HG03097 (cell line): Measurements from ENCODE around the gene RBKS.
"Not testable (repeated sequence)": the region's sequence is repeated elsewhere in the genome, so short reads cannot be mapped to it uniquely, and the experiment has no call there.

Source experiments
- ATAC-seq: cut with Tn5 transposase; IDR thresholded peaks from one replicate; pipeline ENCODE4 v1.9.1; 2021; ENCODE audit not compliant: unreplicated experiment, low FRiP score

Gene RBKS

GRCh38 chr2:27875089-27875881 lies 14.9 kb downstream of the RBKS start:
- no peak for ATAC-seq

DNA sequence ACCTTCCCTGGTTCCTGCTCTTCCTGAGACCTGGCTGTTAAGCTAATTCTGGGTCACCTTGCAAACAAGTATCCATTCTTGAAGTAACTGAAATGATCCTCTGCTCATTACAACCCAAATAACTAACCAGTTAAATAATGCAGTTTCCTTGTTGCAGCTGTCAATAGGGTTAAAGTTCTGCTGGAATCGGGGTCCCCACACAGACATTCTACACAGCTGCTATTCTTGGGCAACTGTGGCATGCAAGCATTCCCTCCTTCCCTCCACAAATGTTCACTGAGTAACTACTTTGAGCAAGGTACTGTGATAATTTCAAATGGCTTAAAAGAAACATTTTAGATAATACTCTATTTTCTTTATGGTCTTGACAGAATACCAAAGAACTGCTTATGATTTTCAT lies 17.1 kb downstream of the RBKS start:
- no peak for ATAC-seq

GRCh38 chr2:27871802-27872201 lies 18.4 kb downstream of the RBKS start:
- ATAC-seq = no peak

- ATAC-seq = no peak
Measured at GRCh38 chr2:27870724-27871123, 19.5 kb downstream of the RBKS start.

- no peak for ATAC-seq
Measured at GRCh38 chr2:27869763-27870162, 20.4 kb downstream of the RBKS start.

GRCh38 chr2:27866237-27866636 lies 23.9 kb downstream of the RBKS start:
- no peak for ATAC-seq

- ATAC-seq = not testable (repeated sequence)
Measured at GRCh38 chr2:27863955-27864354, 26.2 kb downstream of the RBKS start.

DNA sequence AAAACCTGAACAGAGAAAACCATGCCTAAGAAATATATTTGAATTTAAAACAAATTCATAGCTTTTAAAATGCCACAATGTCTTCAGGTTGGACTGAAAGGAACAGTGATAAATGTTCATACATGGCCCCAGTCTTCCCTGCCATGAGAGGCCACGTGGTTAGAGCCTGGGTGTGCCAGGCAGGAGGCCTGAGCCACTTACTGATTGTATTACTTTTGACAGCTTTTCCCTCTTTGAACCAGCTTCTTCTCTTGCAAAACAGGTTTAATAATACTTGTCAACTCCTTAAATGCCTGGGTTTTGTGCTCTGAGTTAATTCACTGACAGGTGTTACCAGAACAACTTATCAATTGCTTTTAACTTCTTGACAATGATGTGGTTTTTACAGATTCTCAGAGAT lies 27.0 kb downstream of the RBKS start:
- ATAC-seq = no peak

GRCh38 chr2:27860111-27860510 lies 30.1 kb downstream of the RBKS start:
- no peak for ATAC-seq

- no peak for ATAC-seq
Measured at GRCh38 chr2:27857417-27858172, 32.6 kb downstream of the RBKS start.

GRCh38 chr2:27856956-27857355 lies 33.2 kb downstream of the RBKS start:
- ATAC-seq = no peak

- ATAC-seq = no peak
Measured at GRCh38 chr2:27856386-27856785, 33.8 kb downstream of the RBKS start.

GRCh38 chr2:27855476-27855875 lies 34.7 kb downstream of the RBKS start:
- ATAC-seq = no peak

DNA sequence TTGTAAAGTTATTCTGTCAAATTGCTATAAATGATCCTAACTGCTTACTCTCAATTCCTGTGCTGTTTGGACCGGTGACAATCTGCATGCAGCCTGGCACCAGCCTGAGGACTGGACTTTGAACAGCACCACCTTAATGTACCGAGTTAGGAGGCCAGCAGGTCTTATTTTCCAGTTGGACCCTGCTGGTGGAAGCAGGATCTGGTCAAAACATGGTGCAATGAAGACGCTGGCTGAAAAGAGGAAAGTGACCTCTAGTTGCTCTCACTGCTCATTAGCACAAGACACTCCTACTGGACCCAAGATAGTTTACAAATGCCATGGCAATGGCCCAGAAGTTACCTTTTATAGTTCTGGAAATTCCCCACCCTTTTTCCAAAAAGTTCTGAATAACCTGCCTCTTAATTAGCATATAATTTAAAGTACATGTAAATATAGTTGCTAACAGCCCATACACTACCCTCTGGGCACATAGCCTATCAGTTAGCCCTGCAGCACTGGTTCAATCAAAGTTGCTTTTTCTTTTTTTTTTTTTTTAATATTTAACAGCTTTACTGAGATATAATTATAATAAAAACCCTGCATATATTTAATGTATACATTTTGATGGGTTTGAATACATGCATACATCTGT lies 35.8 kb downstream of the RBKS start:
- no peak for ATAC-seq

GRCh38 chr2:27852691-27853090 lies 37.5 kb downstream of the RBKS start:
- no peak for ATAC-seq

DNA sequence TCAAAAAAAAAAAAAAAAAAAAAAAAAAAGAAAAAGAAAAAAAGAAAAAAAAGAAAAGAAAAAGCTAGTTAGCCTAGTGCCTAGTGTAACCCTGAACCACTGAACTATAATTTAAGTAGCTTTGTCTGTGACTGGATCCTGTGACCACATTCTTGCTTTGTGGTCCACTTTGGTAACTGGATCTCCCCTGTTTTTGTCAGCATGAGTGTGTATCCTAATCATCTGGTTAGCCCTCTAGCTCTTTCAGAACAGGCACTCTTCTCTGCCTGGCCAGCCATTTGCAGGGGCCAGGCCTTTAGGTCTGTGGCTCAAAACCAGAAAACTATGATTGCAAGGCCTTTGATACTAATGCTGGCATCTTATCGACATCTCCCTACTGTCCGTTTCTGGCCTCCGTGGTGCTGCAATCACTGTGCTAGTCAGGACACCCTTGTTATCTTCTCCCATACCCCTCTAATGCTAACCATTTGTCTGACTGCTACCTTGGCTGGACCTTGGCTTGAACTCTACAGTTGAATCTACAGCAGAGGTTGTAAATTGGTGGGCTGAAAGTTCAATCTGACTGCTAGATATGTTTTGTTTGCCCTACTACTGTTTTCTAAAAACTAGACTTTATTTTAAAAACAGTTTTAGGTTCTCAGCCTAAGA lies 40.5 kb downstream of the RBKS start:
- no peak for ATAC-seq

DNA sequence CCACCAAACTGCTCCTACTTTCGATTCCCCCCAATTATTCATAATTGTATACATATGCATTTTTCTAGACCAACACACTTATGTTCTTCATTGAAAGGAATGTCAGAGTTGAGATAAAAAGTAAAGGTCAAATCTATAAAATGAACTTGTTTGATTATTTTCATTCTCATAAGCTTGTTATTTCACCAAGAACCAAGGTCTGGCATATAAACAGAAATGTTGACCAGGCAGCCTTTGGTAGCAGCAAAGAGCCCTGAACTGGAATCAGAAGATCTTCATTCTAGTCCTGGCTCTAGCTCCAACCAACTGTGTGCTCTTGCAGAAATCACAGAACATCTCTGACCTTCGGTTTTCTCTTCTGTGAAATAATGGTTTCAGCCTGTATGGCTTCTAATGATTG lies 42.9 kb downstream of the RBKS start:
- no peak for ATAC-seq

DNA sequence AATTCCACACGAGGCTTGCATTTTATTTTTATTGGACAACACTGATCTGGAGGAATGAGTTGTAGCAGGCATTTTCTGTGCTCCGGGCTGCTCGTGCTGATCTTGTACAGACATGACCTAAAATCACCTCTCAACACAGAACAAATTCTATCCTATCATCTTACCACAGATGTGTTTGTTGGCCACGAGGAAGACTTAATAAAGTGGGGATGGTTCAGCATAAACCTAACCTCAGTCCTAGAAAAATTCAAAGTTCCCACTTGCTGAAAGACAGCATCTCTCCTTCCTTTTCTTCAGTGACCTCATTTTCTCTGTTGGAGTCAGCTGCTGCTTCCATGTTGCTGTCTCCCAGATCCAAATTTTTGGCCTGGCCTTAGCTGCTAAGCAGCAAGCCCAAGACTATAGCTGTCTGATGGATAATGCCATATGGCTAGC lies 45.3 kb downstream of the RBKS start:
- ATAC-seq = no peak

DNA sequence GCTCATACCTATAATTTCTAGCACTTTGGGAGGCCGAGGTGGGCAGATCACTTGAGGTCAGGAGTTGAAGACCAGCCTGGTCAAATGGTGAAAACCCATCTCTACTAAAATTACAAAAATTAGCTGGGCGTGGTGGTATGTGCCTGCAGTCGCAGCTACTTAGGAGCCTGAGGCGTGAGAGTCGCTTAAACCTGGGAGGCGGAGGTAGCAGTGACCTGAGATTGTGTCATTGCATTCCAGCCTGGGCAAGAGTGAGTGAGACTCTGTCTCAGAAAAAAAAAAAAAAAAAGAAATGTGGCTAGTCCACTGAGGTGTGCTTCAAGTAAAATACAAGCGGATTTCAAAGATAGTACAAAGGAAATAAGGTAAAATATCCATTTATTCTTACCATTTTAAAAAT lies 46.2 kb downstream of the RBKS start:
- no peak for ATAC-seq

GRCh38 chr2:27842894-27843293 lies 47.3 kb downstream of the RBKS start:
- no peak for ATAC-seq

DNA sequence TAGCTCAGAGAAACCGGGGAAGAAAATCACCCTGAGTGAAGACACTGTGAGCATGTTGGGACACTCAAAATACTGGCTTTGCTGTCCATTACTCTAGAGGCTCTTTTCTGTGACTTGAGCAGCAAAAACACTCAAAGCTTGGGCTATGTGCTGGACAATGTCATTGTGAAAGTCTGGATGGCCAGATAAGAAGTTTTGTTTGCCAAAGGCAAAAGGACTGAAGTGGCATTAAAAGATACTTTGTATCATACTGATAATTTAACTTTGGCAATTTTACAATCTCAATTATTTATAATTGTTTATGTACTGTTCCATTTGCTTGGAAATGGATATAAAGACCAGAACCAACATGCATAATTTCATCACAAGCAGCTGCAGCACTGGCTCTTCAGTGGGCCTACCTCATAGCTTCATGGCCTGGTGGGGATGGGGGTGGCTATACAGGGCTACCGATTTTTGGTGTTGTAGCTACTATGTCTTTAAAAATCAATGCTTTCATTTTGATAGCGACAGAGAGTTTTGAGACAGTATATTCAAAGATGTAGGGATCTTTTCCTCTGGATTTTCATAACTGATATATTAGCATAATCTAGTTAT lies 51.1 kb downstream of the RBKS start:
- ATAC-seq = no peak
